IPS-18a (cell line): Measurements from ENCODE around the gene TSPAN11.

Experiments
- H3K27ac ChIP-seq: one replicate; pipeline ENCODE4 v1.5.1; 2013; ENCODE audit warnings: low read length
- H3K27me3 ChIP-seq: one replicate; pipeline ENCODE4 v1.6.1; 2013; ENCODE audit warnings: mild to moderate bottlenecking, low read length; ENCODE audit not compliant: control insufficient read depth, insufficient read depth
- H3K36me3 ChIP-seq: one replicate; pipeline ENCODE4 v1.6.1; 2013; ENCODE audit warnings: low read depth, low read length; ENCODE audit not compliant: control insufficient read depth
- H3K4me1 ChIP-seq: one replicate; pipeline ENCODE4 v1.6.1; 2013; ENCODE audit warnings: low read depth, low read length; ENCODE audit not compliant: control insufficient read depth
- H3K4me3 ChIP-seq: one replicate; pipeline ENCODE4 v1.5.1; 2013; ENCODE audit warnings: low read length
- H3K9ac ChIP-seq: one replicate; pipeline ENCODE4 v1.6.1; 2013; ENCODE audit warnings: mild to moderate bottlenecking, low read length, moderate library complexity
- H3K9me3 ChIP-seq: one replicate; pipeline ENCODE4 v1.6.1; 2013; ENCODE audit warnings: low read depth, low read length; ENCODE audit not compliant: control insufficient read depth

TSPAN11 gene

GRCh38 chr12:30973830-30974229 is 47.3 kb downstream of the TSPAN11 start:
- Histone ChIP-seq H3K9me3 (no peaks in the 10 kb centered on the region), H3K27me3 (no peaks in the 10 kb centered on the region), H3K4me3 (no peak overlapping the region), H3K27ac (no peak overlapping the region), H3K4me1 (peaks cover 15% of the 10 kb centered on the region), H3K9ac (no peak overlapping the region), H3K36me3 (no peaks in the 10 kb centered on the region)

GRCh38 chr12:30974746-30975500 is 48.4 kb downstream of the TSPAN11 start:
- H3K4me1 ChIP-seq, result peaks cover 15% of the 10 kb centered on the region
- no peaks in the 10 kb centered on the region for H3K27me3 ChIP-seq
- no peak overlapping the region for H3K27ac ChIP-seq
- no peak overlapping the region for H3K9ac ChIP-seq
- no peaks in the 10 kb centered on the region for H3K9me3 ChIP-seq
- no peaks in the 10 kb centered on the region for H3K36me3 ChIP-seq
- no peak overlapping the region for H3K4me3 ChIP-seq

- Histone ChIP-seq H3K4me3 (no peak overlapping the region), H3K4me1 (peaks cover 15% of the 10 kb centered on the region), H3K27me3 (no peaks in the 10 kb centered on the region), H3K9ac (no peak overlapping the region), H3K9me3 (no peaks in the 10 kb centered on the region), H3K36me3 (no peaks in the 10 kb centered on the region), H3K27ac (no peak overlapping the region)
These were observed 49.0 kb downstream of the TSPAN11 start for GRCh38 chr12:30975581-30975980.

- H3K27ac ChIP-seq, result no peak overlapping the region
- H3K4me3 ChIP-seq, result no peak overlapping the region
- peaks cover 15% of the 10 kb centered on the region for H3K4me1 ChIP-seq
- H3K9me3 ChIP-seq, result no peaks in the 10 kb centered on the region
- no peaks in the 10 kb centered on the region for H3K36me3 ChIP-seq
- no peaks in the 10 kb centered on the region for H3K27me3 ChIP-seq
- no peak overlapping the region for H3K9ac ChIP-seq
These were observed 49.7 kb downstream of the TSPAN11 start for GRCh38 chr12:30976206-30976605.

- no peaks in the 10 kb centered on the region for H3K9me3 ChIP-seq
- H3K27me3 ChIP-seq, result no peaks in the 10 kb centered on the region
- no peak overlapping the region for H3K9ac ChIP-seq
- H3K36me3 ChIP-seq, result no peaks in the 10 kb centered on the region
- H3K27ac ChIP-seq, result no peak overlapping the region
- H3K4me3 ChIP-seq, result no peak overlapping the region
- peaks cover 15% of the 10 kb centered on the region for H3K4me1 ChIP-seq
These were observed 50.6 kb downstream of the TSPAN11 start for GRCh38 chr12:30977124-30977523.

GRCh38 chr12:30977537-30978349 is 51.2 kb downstream of the TSPAN11 start:
- Histone ChIP-seq H3K9me3 (no peaks in the 10 kb centered on the region), H3K4me3 (no peak overlapping the region), H3K27ac (no peak overlapping the region), H3K4me1 (peaks cover 15% of the 10 kb centered on the region), H3K9ac (no peak overlapping the region), H3K36me3 (no peaks in the 10 kb centered on the region), H3K27me3 (no peaks in the 10 kb centered on the region)

GRCh38 chr12:30978639-30979038 is 52.1 kb downstream of the TSPAN11 start:
- H3K36me3 ChIP-seq, result no peaks in the 10 kb centered on the region
- H3K9ac ChIP-seq, result no peak overlapping the region
- no peak overlapping the region for H3K27ac ChIP-seq
- no peaks in the 10 kb centered on the region for H3K9me3 ChIP-seq
- no peaks in the 10 kb centered on the region for H3K27me3 ChIP-seq
- H3K4me3 ChIP-seq, result no peak overlapping the region
- peaks cover 15% of the 10 kb centered on the region for H3K4me1 ChIP-seq

GRCh38 chr12:30979371-30980259 is 53.1 kb downstream of the TSPAN11 start:
- Histone ChIP-seq H3K9ac (no peak overlapping the region), H3K36me3 (no peaks in the 10 kb centered on the region), H3K9me3 (no peaks in the 10 kb centered on the region), H3K4me3 (no peak overlapping the region), H3K27me3 (no peaks in the 10 kb centered on the region), H3K27ac (no peak overlapping the region), H3K4me1 (peaks cover 15% of the 10 kb centered on the region)

- peaks cover 15% of the 10 kb centered on the region for H3K4me1 ChIP-seq
- H3K9me3 ChIP-seq, result no peaks in the 10 kb centered on the region
- H3K27ac ChIP-seq, result no peak overlapping the region
- H3K9ac ChIP-seq, result no peak overlapping the region
- no peaks in the 10 kb centered on the region for H3K36me3 ChIP-seq
- no peak overlapping the region for H3K4me3 ChIP-seq
- no peaks in the 10 kb centered on the region for H3K27me3 ChIP-seq
These were observed 54.6 kb downstream of the TSPAN11 start for GRCh38 chr12:30980955-30981662.

- Histone ChIP-seq H3K9me3 (no peaks in the 10 kb centered on the region), H3K27ac (no peak overlapping the region), H3K4me1 (peaks cover 7% of the 10 kb centered on the region), H3K36me3 (no peaks in the 10 kb centered on the region), H3K27me3 (no peaks in the 10 kb centered on the region), H3K4me3 (no peak overlapping the region), H3K9ac (no peak overlapping the region)
These were observed 55.9 kb downstream of the TSPAN11 start for GRCh38 chr12:30982413-30982812.
